Raji (cell line): ENCODE data around the gene ACVR1B.
A peak's percentile ranks its signal among the peaks of the same experiment; 100 is the strongest.

ENCODE experiments used
- POLR2A ChIP-seq: IDR thresholded peaks from 2 replicates; pipeline ENCODE4 v1.6.1; 2011; ENCODE audit warnings: low read depth, low read length, control low read depth; ENCODE audit not compliant: insufficient read depth

The ACVR1B gene

GRCh38 chr12:51951199-51951842, at the start of gene ACVR1B:
Gene ACVR1B (plus strand): TSS chr12:51951699. CDS start chr12:51951744, 45 bp downstream.
- peak; percentile 40; the same call in 1 of the 2 replicates for TF ChIP-seq POLR2A

- no peak for TF ChIP-seq POLR2A
Measured at GRCh38 chr12:51901881-51902280, 49.6 kb upstream of the ACVR1B start.

- TF ChIP-seq POLR2A, result no peak
Measured at GRCh38 chr12:51904951-51905470, 46.5 kb upstream of the ACVR1B start.

- no peak for TF ChIP-seq POLR2A
Measured at GRCh38 chr12:51905471-51906429, 45.7 kb upstream of the ACVR1B start.

- no peak for TF ChIP-seq POLR2A
Measured at GRCh38 chr12:51906430-51907082, 44.9 kb upstream of the ACVR1B start.

GRCh38 chr12:51907083-51907855, 44.2 kb upstream of the ACVR1B start, which contains the start of gene ACVRL1:
Gene ACVRL1 (plus strand): TSS chr12:51907504. CDS start chr12:51912475, 4,971 bp downstream.
- TF ChIP-seq POLR2A, result no peak

- no peak for TF ChIP-seq POLR2A
Measured at GRCh38 chr12:51907856-51908425, 43.6 kb upstream of the ACVR1B start.

- TF ChIP-seq POLR2A, result no peak
Measured at GRCh38 chr12:51908876-51909592, 42.5 kb upstream of the ACVR1B start.

GRCh38 chr12:51910168-51910567, 41.3 kb upstream of the ACVR1B start:
- no peak for TF ChIP-seq POLR2A

GRCh38 chr12:51910691-51911090, 40.8 kb upstream of the ACVR1B start:
- no peak for TF ChIP-seq POLR2A

GRCh38 chr12:51911307-51911706, 40.2 kb upstream of the ACVR1B start:
- TF ChIP-seq POLR2A, result no peak

GRCh38 chr12:51911788-51912711, 39.4 kb upstream of the ACVR1B start:
- TF ChIP-seq POLR2A, result no peak

- no peak for TF ChIP-seq POLR2A
Measured at GRCh38 chr12:51913071-51914033, 38.1 kb upstream of the ACVR1B start.
